Heart left ventricle (tissue), 13 donors: ENCODE results near the gene UGCG.

Experiments used
- POLR2A ChIP-seq, 2 donors: fragments of 450-650 bp; IDR thresholded peaks; one replicate each; pipeline ENCODE4 v1.6.1; 2017; ENCODE audit warnings: antibody characterized with exemption in 2 of 2, mild to moderate bottlenecking in 2 of 2, moderate library complexity in 2 of 2
- TF ChIP-seq, protein P1 (sequence below), 12 donors: fragments of 200-600 bp; sonication (generic) in 4 of 12; IDR thresholded peaks; one replicate each; pipeline versions ENCODE4 v1.5.0 to v1.8.0; 2018 to 2022; ENCODE audit warnings: antibody characterized with exemption in 12 of 12, mild to moderate bottlenecking in 5 of 12
- donor health status: ischemic (EF 13 %, LVEDD 7.1; RV severe dilation, severe dysfunction).
- donor health status: DM: no; HTN: yes; CAD: no.
- donor health status: DM: no; HTN: no; CAD: no.
- donor health status: ischemic (EF 25% LVEDD 6.9; RV normal size, moderate dysfunction).
- donor health status: ischemic (EF 25% LVEDD 5.7; RV mildly dilated, moderate dysfunction).
- donor health status: ischemic (EF 35%, LVEDD 5.7; RV mildly dilated, moderate dysfunction).
- donor health status: nonischemic (EF 11% LVEDD 7.7; RV severe dilation, severe dysfunction).
- donor health status: DM: yes; HTN: yes; CAD: no.
- donor health status: PGD.
- donor health status: ischemic (EF 29% LVEDD 5.4; RV normal size, mild dysfunction).
- donor health status: nonischemic (EF 23%, LVEDD 6.1; RV moderate dilation, normal function).

DNA sequence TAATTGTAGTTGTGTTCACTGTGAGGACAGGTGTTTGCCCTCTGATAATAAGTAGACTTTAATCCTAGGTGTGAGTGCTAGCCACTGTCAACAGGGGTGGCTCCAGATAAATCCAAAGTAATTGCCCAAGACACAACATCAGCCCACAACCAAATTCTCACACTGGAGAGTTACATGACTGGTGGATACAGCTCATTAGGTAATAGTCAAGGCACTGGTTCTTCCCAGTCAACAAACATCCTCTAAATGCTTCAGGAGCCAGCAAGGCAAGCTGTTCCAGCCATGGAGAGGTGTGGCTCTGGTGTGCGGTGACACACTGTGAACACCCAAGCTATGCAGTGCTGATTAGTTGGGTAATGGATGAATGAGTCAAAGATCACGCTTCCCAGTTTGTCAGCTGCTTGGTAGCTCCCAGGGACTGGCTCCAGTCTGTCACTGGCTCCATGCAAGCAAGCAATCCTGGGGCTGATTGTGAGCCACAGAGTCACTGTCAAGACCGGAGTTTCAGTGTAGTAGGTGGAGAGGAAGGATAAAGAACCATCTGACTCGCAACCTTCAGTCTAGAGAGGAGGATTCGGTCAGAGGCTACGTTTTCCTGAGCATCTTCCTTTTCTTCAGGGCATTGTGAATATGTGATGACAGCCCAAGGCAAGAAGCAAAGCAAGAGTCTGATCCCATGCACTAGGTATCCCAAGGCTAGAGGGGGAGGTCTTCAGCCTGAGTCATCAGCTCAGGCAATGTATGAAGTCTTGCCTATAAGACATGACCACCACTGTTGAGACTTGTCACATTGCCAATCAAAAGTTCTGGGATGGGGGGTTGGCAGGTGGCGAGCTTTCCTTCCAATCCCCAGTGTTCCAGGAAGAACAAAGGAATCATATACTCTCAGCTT lies 63.1 kb downstream of the UGCG start:
- TF ChIP-seq, protein P1, sequence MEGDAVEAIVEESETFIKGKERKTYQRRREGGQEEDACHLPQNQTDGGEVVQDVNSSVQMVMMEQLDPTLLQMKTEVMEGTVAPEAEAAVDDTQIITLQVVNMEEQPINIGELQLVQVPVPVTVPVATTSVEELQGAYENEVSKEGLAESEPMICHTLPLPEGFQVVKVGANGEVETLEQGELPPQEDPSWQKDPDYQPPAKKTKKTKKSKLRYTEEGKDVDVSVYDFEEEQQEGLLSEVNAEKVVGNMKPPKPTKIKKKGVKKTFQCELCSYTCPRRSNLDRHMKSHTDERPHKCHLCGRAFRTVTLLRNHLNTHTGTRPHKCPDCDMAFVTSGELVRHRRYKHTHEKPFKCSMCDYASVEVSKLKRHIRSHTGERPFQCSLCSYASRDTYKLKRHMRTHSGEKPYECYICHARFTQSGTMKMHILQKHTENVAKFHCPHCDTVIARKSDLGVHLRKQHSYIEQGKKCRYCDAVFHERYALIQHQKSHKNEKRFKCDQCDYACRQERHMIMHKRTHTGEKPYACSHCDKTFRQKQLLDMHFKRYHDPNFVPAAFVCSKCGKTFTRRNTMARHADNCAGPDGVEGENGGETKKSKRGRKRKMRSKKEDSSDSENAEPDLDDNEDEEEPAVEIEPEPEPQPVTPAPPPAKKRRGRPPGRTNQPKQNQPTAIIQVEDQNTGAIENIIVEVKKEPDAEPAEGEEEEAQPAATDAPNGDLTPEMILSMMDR (IDR thresholded peaks at IDR 0.05) = no peak
- TF ChIP-seq POLR2A (IDR thresholded peaks at IDR 0.05) = no peak
